H1 (cell line): Measurements from ENCODE around the gene PDGFD. TPM values are rescaled to one million over a fixed set of nuclear protein-coding genes. Genes with fewer than 3 reads are reported as not detected.

Experiments
- CTCF ChIA-PET: fragments of 300-600 bp; sonication (Branson Sonifier 250); formaldehyde crosslinking; loops from one replicate; lab custom pipeline; 2021; ENCODE audit not compliant: partially characterized antibody; lab: Charles Lee
- POLR2A ChIA-PET: fragments of 300-600 bp; sonication (Branson Sonifier 250); formaldehyde crosslinking; loops from one replicate; lab custom pipeline; 2021; ENCODE audit warnings: inconsistent platforms; ENCODE audit not compliant: partially characterized antibody; lab: Charles Lee
- DNase-seq, 2 experiments: peaks; one replicate each; pipeline versions ENCODE4 v3.0.0 to v3.0.0-alpha.2; 2010 to 2022; ENCODE audit warnings: low spot score in 2 of 2, low read depth in 1 of 2, mixed read lengths in 1 of 2
- FAIRE-seq: peaks from 2 replicates; lab custom pipeline; 2011; peaks lifted over from hg19 to GRCh38; lab: Jason Lieb, UNC
- H2AFZ ChIP-seq: 2 replicates; pipeline ENCODE4 v1.8.1; 2012; ENCODE audit warnings: low read length, inconsistent platforms
- H2AK5ac ChIP-seq: 2 replicates; pipeline ENCODE4 v1.6.1; 2013; ENCODE audit warnings: low read depth, low read length
- H2BK120ac ChIP-seq: replicated peaks from 2 replicates; pipeline ENCODE3; 2013; ENCODE audit warnings: low read depth, low read length, inconsistent platforms
- H2BK12ac ChIP-seq: 2 replicates; pipeline ENCODE4 v1.6.1; 2013; ENCODE audit warnings: low read depth, low read length
- H2BK15ac ChIP-seq: 2 replicates; pipeline ENCODE4 v1.6.1; 2013; ENCODE audit warnings: low read length
- H2BK20ac ChIP-seq: 2 replicates; pipeline ENCODE4 v1.6.1; 2013; ENCODE audit warnings: low read length
- H2BK5ac ChIP-seq: 2 replicates; pipeline ENCODE4 v1.6.1; 2013; ENCODE audit warnings: low read depth, low read length
- H3K14ac ChIP-seq: 2 replicates; pipeline ENCODE4 v1.6.1; 2013; ENCODE audit warnings: inconsistent platforms; ENCODE audit not compliant: insufficient read length
- H3K18ac ChIP-seq: 2 replicates; pipeline ENCODE4 v1.6.1; 2013; ENCODE audit warnings: low read length; ENCODE audit errors: extremely low read depth
- H3K23ac ChIP-seq: 2 replicates; pipeline ENCODE4 v1.6.1; 2013; ENCODE audit warnings: inconsistent platforms; ENCODE audit not compliant: insufficient read length
- H3K23me2 ChIP-seq: 2 replicates; pipeline ENCODE4 v1.6.1; 2013; ENCODE audit warnings: low read depth, low read length
- H3K27ac ChIP-seq: 2 replicates; pipeline ENCODE4 v1.6.1; 2011; ENCODE audit warnings: low read depth, low read length, inconsistent platforms
- H3K27me3 ChIP-seq, 4 experiments: replicated peaks in 1 of 4; 1 replicate in 1 of 4; 2 replicates in 3 of 4; pipeline versions ENCODE4 v1.6.1 to v1.8.1; 2011 to 2013; ENCODE audit warnings: low read length in 3 of 4, mild to moderate bottlenecking in 3 of 4, inconsistent platforms in 2 of 4, mixed read lengths in 2 of 4, moderate library complexity in 1 of 4; ENCODE audit not compliant: control insufficient read depth in 3 of 4, insufficient read depth in 3 of 4; ENCODE audit errors: extremely low read depth in 1 of 4
- H3K36me3 ChIP-seq, 4 experiments: 2 replicates each; pipeline versions ENCODE4 v1.6.1 to v1.8.1; 2011 to 2013; ENCODE audit warnings: mild to moderate bottlenecking in 4 of 4, low read length in 3 of 4, moderate library complexity in 2 of 4, control low read depth in 1 of 4, inconsistent platforms in 1 of 4; ENCODE audit not compliant: insufficient read depth in 4 of 4, control insufficient read depth in 2 of 4
- H3K4ac ChIP-seq: replicated peaks from 2 replicates; pipeline ENCODE3; 2013; ENCODE audit warnings: low read length, low read depth, mixed read lengths, inconsistent platforms; ENCODE audit not compliant: insufficient read length
- H3K4me1 ChIP-seq, 4 experiments: replicated peaks in 1 of 4; 1 replicate in 1 of 4; 2 replicates in 3 of 4; pipeline versions ENCODE4 v1.6.1 to v1.8.1; 2011 to 2013; ENCODE audit warnings: low read length in 3 of 4, inconsistent platforms in 2 of 4, mixed read lengths in 1 of 4; ENCODE audit not compliant: insufficient read depth in 4 of 4, control insufficient read depth in 3 of 4
- H3K4me2 ChIP-seq, 2 experiments: 2 replicates each; pipeline versions ENCODE4 v1.6.1 to v1.8.1; 2011 to 2013; ENCODE audit warnings: low read depth in 2 of 2, low read length in 2 of 2, control low read depth in 1 of 2, inconsistent platforms in 1 of 2, mild to moderate bottlenecking in 1 of 2; ENCODE audit not compliant: insufficient read depth in 1 of 2
- H3K4me3 ChIP-seq, 4 experiments: fragments of 200-600, 300-600 bp in 1 of 4; sonication (generic), shearing (Covaris generic), sonication (Bioruptor Twin) in 1 of 4; 2 replicates each; pipeline versions ENCODE4 v1.5.1 to v1.8.1; 2011 to 2016; ENCODE audit warnings: low read length in 4 of 4, low read depth in 3 of 4, control low read depth in 2 of 4, inconsistent platforms in 2 of 4, mild to moderate bottlenecking in 2 of 4, mixed read lengths in 1 of 4, moderate library complexity in 1 of 4; ENCODE audit not compliant: insufficient read depth in 2 of 4; ENCODE audit errors: extremely low read depth in 1 of 4
- H3K56ac ChIP-seq: replicated peaks from 2 replicates; pipeline ENCODE3; 2013; ENCODE audit warnings: low read depth, mild to moderate bottlenecking, mixed read lengths, low read length, inconsistent platforms; ENCODE audit not compliant: insufficient read length
- H3K79me1 ChIP-seq: 2 replicates; pipeline ENCODE4 v1.6.1; 2013; ENCODE audit warnings: low read depth, low read length, control low read depth
- H3K79me2 ChIP-seq, 2 experiments: 2 replicates each; pipeline versions ENCODE4 v1.6.1 to v1.8.1; 2012 to 2013; ENCODE audit warnings: low read length in 2 of 2, mild to moderate bottlenecking in 2 of 2, inconsistent platforms in 1 of 2; ENCODE audit not compliant: insufficient read depth in 2 of 2, control insufficient read depth in 1 of 2
- H3K9ac ChIP-seq, 4 experiments: replicated peaks in 1 of 4; 1 replicate in 1 of 4; 2 replicates in 3 of 4; pipeline versions ENCODE4 v1.6.1 to v1.8.1; 2011 to 2013; ENCODE audit warnings: low read depth in 3 of 4, low read length in 3 of 4, control low read depth in 2 of 4, mild to moderate bottlenecking in 2 of 4, moderate library complexity in 2 of 4, inconsistent platforms in 1 of 4; ENCODE audit errors: extremely low read depth in 1 of 4
- H3K9me3 ChIP-seq, 2 experiments: 2 replicates each; pipeline versions ENCODE4 v1.6.1 to v1.8.1; 2012 to 2013; ENCODE audit warnings: mild to moderate bottlenecking in 2 of 2, moderate library complexity in 2 of 2, control low read depth in 1 of 2, inconsistent platforms in 1 of 2, low read depth in 1 of 2, low read length in 1 of 2, mixed read lengths in 1 of 2; ENCODE audit not compliant: insufficient read depth in 2 of 2
- H4K20me1 ChIP-seq, 2 experiments: replicated peaks in 1 of 2; 2 replicates each; pipeline versions ENCODE3 to v1.8.1; 2011 to 2013; ENCODE audit warnings: inconsistent platforms in 2 of 2, low read length in 2 of 2, mild to moderate bottlenecking in 1 of 2; ENCODE audit not compliant: insufficient read depth in 2 of 2, control insufficient read depth in 1 of 2
- H4K5ac ChIP-seq: 2 replicates; pipeline ENCODE4 v1.6.1; 2013; ENCODE audit warnings: low read length, low read depth, mixed read lengths, inconsistent platforms; ENCODE audit not compliant: insufficient read length
- H4K8ac ChIP-seq: 2 replicates; pipeline ENCODE4 v1.8.0; 2013; ENCODE audit warnings: mild to moderate bottlenecking, moderate library complexity, low read length, inconsistent platforms; ENCODE audit not compliant: insufficient read depth; ENCODE audit errors: extremely low read depth
- H4K91ac ChIP-seq: replicated peaks from 2 replicates; pipeline ENCODE3; 2013; ENCODE audit warnings: low read length, mixed read lengths, inconsistent platforms; ENCODE audit not compliant: insufficient read length
- SIX5 ChIP-seq: IDR thresholded peaks from 2 replicates; pipeline ENCODE4 v1.6.1; 2011; ENCODE audit warnings: mild to moderate bottlenecking, low read depth, low read length
- WGBS, 2 experiments: shearing (Covaris generic) in 1 of 2; methylation state at CpG; one replicate each; pipeline versions ENCODE4 v1.1.6 to v1.1.7; 2013 to 2015; ENCODE audit warnings: low lambda C conversion rate in 2 of 2, mixed read lengths in 2 of 2, inconsistent platforms in 1 of 2, low coverage in 1 of 2, missing lambda C conversion rate in 1 of 2; ENCODE audit not compliant: insufficient replicate concordance in 2 of 2, insufficient coverage in 1 of 2, insufficient read length in 1 of 2; ENCODE audit errors: extremely low coverage in 1 of 2, missing lambda C conversion rate in 1 of 2; 5-methylcytosine and 5-hydroxymethylcytosine counted together
- polyA plus RNA-seq, 7 experiments: library from polyadenylated mRNA; depleted of rRNA in 3 of 7; stranded (reverse) in 5 of 7; unstranded in 2 of 7; fragments of >200 nt in 5 of 7; fragments of 200-250 nt in 2 of 7; gene quantifications; 1 replicate in 5 of 7; 2 replicates in 1 of 7; 4 replicates in 1 of 7; pipeline versions ENCODE4 v1.2.1 to v1.2.3, GENCODE V29; 2011 to 2013; ENCODE audit warnings: missing spikeins in 2 of 7, mixed read lengths in 2 of 7
- total RNA-seq: library from RNA; stranded (reverse); fragmentation: NEBNext Ultra II Directional; extraction: Animal tissue kit (Norgen Biotek cat#: 25700); gene quantifications from 2 replicates; pipeline ENCODE4 v1.2.1, GENCODE V29; 2021

The PDGFD gene
- total and polyA plus RNA-seq, 2 of the 8 experiments (the other 6 are each of a cell fraction or from before 2014, with no cell fraction given), result 1.1 to 3.9 TPM

- H2AFZ ChIP-seq, result no peak overlapping the region
- no peaks in the 10 kb centered on the region for H3K4me1 ChIP-seq
- H4K91ac ChIP-seq, result no peak overlapping the region
- H3K9ac ChIP-seq, result no peak overlapping the region
- POLR2A ChIA-PET, result no interaction called here
- no peak overlapping the region for H2BK12ac ChIP-seq
- no peaks in the 10 kb centered on the region for H3K23me2 ChIP-seq
- H3K4ac ChIP-seq, result no peak overlapping the region
- no peak overlapping the region for H3K4me3 ChIP-seq
- H2AK5ac ChIP-seq, result no peak overlapping the region
- H3K4me2 ChIP-seq, result no peak overlapping the region
- no peak overlapping the region for H3K23ac ChIP-seq
- H3K9me3 ChIP-seq, result no peaks in the 10 kb centered on the region
- no peak overlapping the region for H3K27ac ChIP-seq
- H3K36me3 ChIP-seq, result no peaks in the 10 kb centered on the region
- no peak overlapping the region for H2BK20ac ChIP-seq
- H3K18ac ChIP-seq, result no peak overlapping the region
- H3K14ac ChIP-seq, result no peak overlapping the region
- no peak for DNase-seq
- 90% methylated on average over 3 of the region's 3 CpGs; no CpG with 5 or more reads in 1 of the 2 experiments for WGBS, 2 experiments
- H2BK120ac ChIP-seq, result no peak overlapping the region
- no peaks in the 10 kb centered on the region for H4K20me1 ChIP-seq
- H3K27me3 ChIP-seq, result no peaks in the 10 kb centered on the region
- no peaks in the 10 kb centered on the region for H3K79me1 ChIP-seq
- H3K79me2 ChIP-seq, result no peaks in the 10 kb centered on the region
- FAIRE-seq, result no peak
- no peak overlapping the region for H2BK5ac ChIP-seq
- H4K8ac ChIP-seq, result no peak overlapping the region
- no peak overlapping the region for H2BK15ac ChIP-seq
- no peak overlapping the region for H3K56ac ChIP-seq
- CTCF ChIA-PET, result interaction anchor here (0.6 to 0.7 kb wide), 2 partner anchors 13 to 31 kb away, joined by 3 to 4 read pairs; no protein-coding TSS in a partner anchor
- no peak overlapping the region for H4K5ac ChIP-seq
- TF ChIP-seq SIX5, result no peak
Observed at GRCh38 chr11:103907548-103908455, 256.1 kb downstream of the PDGFD start.
